Activated CD8-positive, alpha-beta T cell treated with anti-CD3 and anti-CD28 coated beads, Interleukin-2, amount 10 ng/mL, durations not matched to agents 7 days and 5 days (primary cell): ENCODE data around the gene TNFSF15. TPM values are rescaled to one million over a fixed set of nuclear protein-coding genes. Genes with fewer than 3 reads are reported as not detected.

Source experiments
- ATAC-seq: fragments of 150-1000 bp; cut with Tn5 transposase; one replicate; pipeline ENCODE4 v1.10.0; 2021; ENCODE audit warnings: moderate library complexity
- CTCF ChIA-PET: fragments of 350-600 bp; sonication (Branson Sonifier 250); formaldehyde crosslinking; loops from one replicate; lab custom pipeline; 2021; ENCODE audit warnings: antibody characterized with exemption; lab: Charles Lee
- POLR2A ChIA-PET: fragments of 350-600 bp; sonication (Branson Sonifier 250); formaldehyde crosslinking; loops from one replicate; lab custom pipeline; 2021; ENCODE audit warnings: antibody characterized with exemption; lab: Charles Lee
- DNase-seq: peaks from one replicate; pipeline ENCODE4 v3.0.0-alpha.2; 2020
- H3K27ac Mint-ChIP-seq: one replicate; pipeline ENCODE4 v1.8.0; 2021; ENCODE audit warnings: mild to moderate bottlenecking, mixed read lengths
- H3K27me3 Mint-ChIP-seq: one replicate; pipeline ENCODE4 v1.8.0; 2021; ENCODE audit warnings: low read depth, mixed read lengths
- H3K36me3 Mint-ChIP-seq: one replicate; pipeline ENCODE4 v1.8.0; 2021; ENCODE audit warnings: low read depth, mixed read lengths
- H3K4me1 Mint-ChIP-seq: one replicate; pipeline ENCODE4 v1.8.0; 2021; ENCODE audit warnings: low read depth, mixed read lengths
- H3K4me3 Mint-ChIP-seq: one replicate; pipeline ENCODE4 v1.8.0; 2021; ENCODE audit warnings: mild to moderate bottlenecking, mixed read lengths
- H3K9me3 Mint-ChIP-seq: one replicate; pipeline ENCODE4 v1.8.0; 2022; ENCODE audit warnings: mixed read lengths; ENCODE audit not compliant: insufficient read depth
- total RNA-seq, 2 experiments: library from RNA; stranded (reverse); gene quantifications; one replicate each; pipeline ENCODE4 v1.2.3, GENCODE V29; 2021

TNFSF15 gene
- total RNA-seq, 2 experiments from 2014 or later, result 1.1 TPM

DNA sequence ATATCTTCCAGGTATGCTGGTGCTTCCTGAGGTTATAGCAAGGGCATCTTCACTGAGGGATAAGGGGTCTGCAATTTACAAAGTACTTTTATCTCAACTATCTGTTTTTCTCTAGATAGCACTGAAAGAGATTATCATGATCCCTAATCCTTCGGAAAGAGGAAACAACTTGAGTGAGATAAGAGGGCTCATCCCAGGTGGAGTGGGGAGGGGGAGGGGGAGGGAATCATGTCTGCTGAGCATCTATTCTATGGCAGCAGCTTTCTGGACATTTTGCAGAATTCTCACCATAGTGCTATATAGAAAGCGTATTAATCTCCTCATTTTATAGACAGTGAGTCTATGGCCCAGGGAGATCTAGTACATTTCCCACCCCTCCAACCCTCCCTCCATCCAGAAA, 5.9 kb downstream of the TNFSF15 start:
- Mint-ChIP-seq H3K4me3 (no peak overlapping the region), H3K27ac (no peak overlapping the region), H3K9me3 (no peaks in the 10 kb centered on the region), H3K4me1 (peaks cover 8% of the 10 kb centered on the region), H3K36me3 (peaks cover 2% of the 10 kb centered on the region), H3K27me3 (peaks cover 2% of the 10 kb centered on the region)
- DNase-seq (no peak), ATAC-seq (no peak)
- POLR2A ChIA-PET, result no interaction called here
- CTCF ChIA-PET, result no interaction called here

DNA sequence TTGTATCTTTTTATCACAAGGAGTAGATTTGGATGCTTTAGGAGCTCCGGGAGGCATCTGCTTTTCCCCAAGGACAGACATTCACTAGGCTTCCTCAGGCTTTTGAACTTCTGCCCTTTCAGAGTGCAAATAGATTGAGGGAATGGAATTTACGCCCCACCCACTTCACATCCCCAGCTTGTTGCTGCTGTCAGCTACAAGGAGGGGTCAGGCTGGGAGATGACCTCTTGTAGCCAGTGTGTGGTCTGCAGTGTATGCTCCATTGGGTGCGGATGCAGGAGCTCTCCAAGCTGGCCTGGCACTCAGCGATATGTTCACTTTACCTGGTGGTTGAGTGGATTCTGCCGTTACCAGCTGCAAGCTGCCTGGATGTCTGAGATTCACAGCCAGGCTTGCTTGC, 6.4 kb downstream of the TNFSF15 start:
- DNase-seq (no peak), ATAC-seq (no peak)
- POLR2A ChIA-PET, result no interaction called here
- peaks cover 4% of the 10 kb centered on the region for H3K4me1 Mint-ChIP-seq
- H3K4me3 Mint-ChIP-seq, result no peak overlapping the region
- H3K9me3 Mint-ChIP-seq, result no peaks in the 10 kb centered on the region
- H3K36me3 Mint-ChIP-seq, result peaks cover 2% of the 10 kb centered on the region
- CTCF ChIA-PET, result no interaction called here
- no peak overlapping the region for H3K27ac Mint-ChIP-seq
- peaks cover 2% of the 10 kb centered on the region for H3K27me3 Mint-ChIP-seq

DNA sequence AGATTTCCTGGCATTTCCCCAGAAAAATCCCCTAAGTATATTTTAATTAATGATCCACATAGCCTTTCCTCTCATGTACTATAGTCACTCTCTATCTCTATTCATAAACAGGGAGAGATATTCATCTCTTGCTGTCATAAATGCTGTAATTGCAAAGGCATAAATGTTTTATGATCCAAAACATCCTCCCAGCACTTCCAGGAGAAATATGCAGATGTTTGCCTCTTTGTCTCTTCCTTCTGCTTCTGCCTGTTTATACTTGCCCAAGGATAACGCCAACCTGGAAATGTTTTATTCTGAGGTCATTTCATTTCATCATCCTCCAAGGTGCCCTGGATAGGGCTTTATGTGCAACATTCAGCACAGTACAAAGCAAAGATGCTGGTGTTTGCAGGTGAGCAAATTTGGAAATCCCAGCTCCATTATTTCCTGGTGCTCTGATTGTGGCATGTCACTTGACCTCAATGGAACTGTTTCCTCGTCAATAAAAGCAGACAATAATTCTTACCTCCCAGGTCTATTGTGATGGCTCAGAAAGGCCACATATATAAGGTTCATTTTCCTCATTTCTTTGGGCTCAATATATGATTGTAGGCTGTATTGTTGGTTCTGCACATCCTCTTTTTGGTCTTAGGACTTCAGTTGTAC, 6.9 kb downstream of the TNFSF15 start:
- POLR2A ChIA-PET, result no interaction called here
- H3K9me3 Mint-ChIP-seq, result no peaks in the 10 kb centered on the region
- H3K27me3 Mint-ChIP-seq, result peaks cover 2% of the 10 kb centered on the region
- peaks cover 2% of the 10 kb centered on the region for H3K36me3 Mint-ChIP-seq
- H3K27ac Mint-ChIP-seq, result no peak overlapping the region
- DNase-seq (no peak), ATAC-seq (no peak)
- peaks cover 3% of the 10 kb centered on the region for H3K4me1 Mint-ChIP-seq
- CTCF ChIA-PET, result interaction anchor here (0.6 to 1.0 kb wide), 2 partner anchors 107 to 132 kb away, joined by 3 read pairs; no protein-coding TSS in a partner anchor
- H3K4me3 Mint-ChIP-seq, result no peak overlapping the region

DNA sequence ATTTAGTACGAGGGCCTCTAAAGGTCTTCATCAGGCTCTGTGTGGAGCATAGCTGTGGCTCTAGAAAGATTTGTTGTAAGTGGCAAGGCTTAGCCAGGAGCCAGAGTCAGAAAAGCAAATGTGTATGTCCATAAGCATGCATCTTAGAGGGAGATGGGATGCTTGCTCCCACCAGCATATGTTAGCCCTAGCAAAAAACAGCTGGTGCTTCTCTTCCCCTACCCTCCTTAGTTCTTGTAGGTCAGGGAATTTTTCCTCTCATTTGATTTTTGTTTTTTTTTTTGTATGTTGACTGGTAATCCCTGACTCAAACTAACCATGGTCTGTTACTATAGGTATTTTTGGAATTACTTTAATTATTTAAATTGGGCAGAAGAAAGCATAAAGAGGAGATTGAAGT, 7.7 kb downstream of the TNFSF15 start:
- ATAC-seq, result no peak
- ChIA-PET POLR2A (no interaction called here), CTCF (interaction anchor here (1.0 kb wide), 1 partner anchor 132 kb away, joined by 3 read pairs; no protein-coding TSS in a partner anchor)
- Mint-ChIP-seq H3K4me3 (no peak overlapping the region), H3K27me3 (peaks cover 2% of the 10 kb centered on the region), H3K4me1 (no peaks in the 10 kb centered on the region), H3K27ac (no peak overlapping the region), H3K36me3 (peaks cover 2% of the 10 kb centered on the region), H3K9me3 (no peaks in the 10 kb centered on the region)
- DNase-seq, result no peak

DNA sequence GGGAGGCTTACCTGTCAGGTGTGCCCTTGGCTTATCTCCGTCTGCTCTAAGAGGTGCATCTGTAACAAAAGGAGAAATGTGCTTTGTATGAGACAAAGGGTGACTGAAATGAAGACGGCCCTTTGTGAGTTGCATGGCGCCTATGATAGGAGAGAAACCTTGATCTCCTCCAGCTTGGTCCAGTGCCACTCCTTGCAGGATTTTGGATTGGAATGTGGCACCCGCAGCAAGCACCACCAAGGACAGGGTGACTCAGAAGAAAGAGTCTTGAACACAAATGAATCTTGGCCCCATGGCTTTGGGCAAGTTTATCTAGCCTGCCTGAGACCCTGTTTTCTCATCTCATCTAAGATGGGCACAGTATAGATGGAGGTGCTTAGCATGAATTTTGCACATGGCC, 13.4 kb downstream of the TNFSF15 start:
- CTCF ChIA-PET, result no interaction called here
- POLR2A ChIA-PET, result no interaction called here
- no peak for ATAC-seq

DNA sequence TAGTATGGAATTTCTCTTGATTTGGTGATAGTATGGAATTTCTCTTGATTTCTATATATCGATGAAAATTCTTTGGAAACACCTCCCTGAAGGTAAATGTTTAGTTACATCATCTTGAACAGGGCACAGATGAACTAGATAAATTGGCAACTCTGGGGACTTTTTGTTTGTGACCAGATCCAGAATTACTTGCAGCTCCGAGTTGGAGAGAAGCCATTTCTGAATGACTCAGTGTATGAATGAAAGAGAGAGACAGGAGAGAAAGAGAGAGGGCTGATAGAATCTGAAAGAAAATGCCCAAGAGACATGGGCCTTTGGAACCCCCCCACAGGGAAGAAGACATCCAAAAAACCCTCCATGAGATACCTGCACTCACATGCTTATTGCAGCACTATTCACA, 14.1 kb downstream of the TNFSF15 start:
- ATAC-seq (no peak), DNase-seq (no peak)
- Mint-ChIP-seq H3K4me1 (no peaks in the 10 kb centered on the region), H3K4me3 (no peak overlapping the region), H3K9me3 (peaks cover 5% of the 10 kb centered on the region), H3K36me3 (peaks cover 16% of the 10 kb centered on the region), H3K27me3 (peaks cover 2% of the 10 kb centered on the region), H3K27ac (no peak overlapping the region)
- CTCF ChIA-PET, result no interaction called here
- POLR2A ChIA-PET, result no interaction called here

More for the DNA sequence above, 13.4 kb downstream of the TNFSF15 start:
- Mint-ChIP-seq H3K36me3 (peaks cover 16% of the 10 kb centered on the region), H3K4me1 (no peaks in the 10 kb centered on the region), H3K9me3 (peaks cover 5% of the 10 kb centered on the region), H3K27ac (no peak overlapping the region), H3K4me3 (no peak overlapping the region), H3K27me3 (peaks cover 2% of the 10 kb centered on the region)
- DNase-seq, result no peak

DNA sequence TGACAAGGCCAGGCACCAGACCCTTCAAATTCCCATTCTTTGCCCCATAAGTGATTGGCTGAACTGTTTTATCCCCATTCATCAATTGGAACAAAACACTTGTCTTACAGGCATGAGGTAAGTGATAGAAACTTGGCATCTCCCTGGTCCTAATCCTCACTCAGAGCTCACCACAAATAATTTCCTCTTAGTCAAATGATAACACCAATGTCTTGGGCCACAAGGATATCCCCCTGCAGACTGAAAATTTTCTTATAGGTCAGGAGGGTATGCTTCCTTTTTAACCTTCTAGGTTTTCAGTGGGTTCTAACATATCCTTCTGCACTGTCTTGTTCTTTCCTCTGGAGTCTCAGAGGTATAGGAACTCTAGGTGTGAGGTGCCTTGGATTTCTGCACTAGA, 14.5 kb downstream of the TNFSF15 start:
- no peak for ATAC-seq
- Mint-ChIP-seq H3K4me1 (no peaks in the 10 kb centered on the region), H3K4me3 (no peak overlapping the region), H3K36me3 (peaks cover 16% of the 10 kb centered on the region), H3K9me3 (peaks cover 5% of the 10 kb centered on the region), H3K27me3 (peaks cover 2% of the 10 kb centered on the region), H3K27ac (no peak overlapping the region)
- no peak for DNase-seq
- ChIA-PET POLR2A (no interaction called here), CTCF (interaction anchor here (1.3 kb wide), 1 partner anchor 110 kb away, joined by 3 read pairs; no protein-coding TSS in a partner anchor)

DNA sequence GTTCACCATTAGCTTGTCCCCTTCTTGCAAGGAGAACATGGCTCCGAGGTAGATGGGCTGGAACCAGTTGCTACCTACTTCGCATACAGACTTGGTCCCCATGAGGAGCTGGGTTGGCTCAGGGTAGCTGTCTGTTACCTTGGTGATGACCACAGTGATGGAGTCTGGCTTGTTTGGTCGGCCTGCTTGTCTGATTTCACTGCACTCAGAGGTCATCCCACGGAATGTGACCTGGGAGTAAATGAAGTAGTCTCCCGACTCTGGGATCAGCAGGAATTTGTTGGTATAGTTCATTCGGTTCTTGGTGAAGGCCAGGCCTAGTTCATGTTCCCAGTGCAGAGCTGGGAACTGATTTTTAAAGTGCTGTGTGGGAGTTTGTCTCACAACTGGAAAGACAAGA, 15.3 kb downstream of the TNFSF15 start:
- no peak for ATAC-seq
- POLR2A ChIA-PET, result no interaction called here
- peaks cover 16% of the 10 kb centered on the region for H3K36me3 Mint-ChIP-seq

DNA sequence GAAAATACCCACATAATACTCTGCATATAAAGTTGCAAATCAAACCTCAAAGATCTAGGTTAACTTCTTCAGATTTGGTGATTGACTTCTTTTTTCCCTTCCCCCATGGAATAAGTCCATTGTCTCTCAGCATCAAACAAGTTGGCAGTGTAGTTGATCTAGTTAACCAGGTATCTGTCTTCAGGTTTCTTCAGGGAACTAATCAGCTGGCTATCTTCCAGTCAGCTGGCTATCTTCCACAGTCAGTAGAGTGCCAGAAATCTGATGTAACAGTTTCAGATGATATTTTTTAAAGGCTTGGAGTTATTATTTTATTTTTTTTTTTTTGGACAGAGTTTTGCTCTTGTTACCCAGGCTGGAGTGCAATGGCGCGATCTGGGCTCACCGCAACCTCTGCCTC, 16.8 kb downstream of the TNFSF15 start:
- Mint-ChIP-seq H3K4me3 (no peak overlapping the region), H3K9me3 (peaks cover 10% of the 10 kb centered on the region), H3K36me3 (peaks cover 15% of the 10 kb centered on the region), H3K27ac (no peak overlapping the region), H3K4me1 (no peaks in the 10 kb centered on the region), H3K27me3 (peaks cover 11% of the 10 kb centered on the region)
- ChIA-PET POLR2A (no interaction called here), CTCF (no interaction called here)
- ATAC-seq, result no peak
- DNase-seq, result no peak

More for the DNA sequence above, 15.3 kb downstream of the TNFSF15 start:
- CTCF ChIA-PET, result interaction anchor here (1.3 kb wide), 1 partner anchor 110 kb away, joined by 3 read pairs; no protein-coding TSS in a partner anchor
- Mint-ChIP-seq H3K27ac (no peak overlapping the region), H3K4me3 (no peak overlapping the region), H3K27me3 (peaks cover 5% of the 10 kb centered on the region), H3K4me1 (no peaks in the 10 kb centered on the region), H3K9me3 (peaks cover 5% of the 10 kb centered on the region)
- no peak for DNase-seq

DNA sequence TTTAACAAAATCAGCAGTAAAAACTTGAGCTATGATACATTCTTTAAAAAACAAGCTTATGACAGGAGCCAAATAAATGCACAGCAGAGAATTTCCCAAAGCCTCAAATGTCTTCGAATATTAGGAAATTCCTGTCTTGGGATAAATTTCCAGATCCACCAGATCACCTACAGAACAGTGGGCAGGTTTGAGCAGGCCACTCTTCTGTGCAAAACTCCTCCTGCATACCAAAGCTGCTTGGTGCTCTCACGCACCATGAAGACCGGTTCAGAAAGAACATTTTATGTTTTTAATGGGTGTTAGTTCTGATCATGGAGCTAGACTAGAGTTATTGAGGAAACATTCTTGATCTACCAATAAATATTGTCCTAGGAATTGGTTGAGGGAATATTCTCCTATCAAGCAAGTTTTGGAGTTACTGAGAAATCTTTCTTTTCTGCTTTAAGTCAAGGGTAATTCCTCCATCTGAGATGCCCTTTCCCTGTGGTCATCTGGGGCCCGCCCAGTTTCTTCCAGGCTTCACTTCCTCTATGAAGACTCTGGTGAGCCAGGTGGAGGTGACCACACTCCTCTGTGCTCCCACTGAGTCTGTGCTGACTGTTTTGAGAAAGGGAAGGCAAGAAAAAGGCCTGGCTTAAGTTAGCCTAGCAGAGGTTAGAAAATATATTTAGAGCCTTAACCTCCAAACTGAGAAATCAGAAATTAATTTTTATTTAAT, 17.9 kb downstream of the TNFSF15 start:
- H3K36me3 Mint-ChIP-seq, result peaks cover 15% of the 10 kb centered on the region

DNA sequence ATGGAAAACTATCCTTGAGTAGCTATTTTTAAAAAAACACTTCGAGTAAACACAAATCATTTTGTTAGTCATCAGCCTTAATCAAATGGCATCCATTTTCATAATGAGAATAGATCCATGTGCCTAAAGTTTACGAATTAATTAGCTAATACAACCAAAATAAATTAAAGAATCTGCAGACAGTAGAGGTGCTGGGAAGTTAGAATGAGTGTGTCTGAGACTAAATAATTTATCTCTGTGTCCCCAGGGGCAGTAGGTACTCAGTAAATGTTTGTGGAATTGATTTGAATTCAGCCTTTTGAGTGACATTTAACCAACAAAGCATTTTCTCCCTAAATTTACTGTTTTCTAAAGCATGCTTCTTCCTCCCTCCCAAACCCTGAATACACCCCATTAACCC, 18.6 kb downstream of the TNFSF15 start:
- no peak overlapping the region for H3K4me3 Mint-ChIP-seq
- DNase-seq (no peak), ATAC-seq (no peak)
- ChIA-PET POLR2A (no interaction called here), CTCF (no interaction called here)
- H3K36me3 Mint-ChIP-seq, result peaks cover 15% of the 10 kb centered on the region
- peaks cover 10% of the 10 kb centered on the region for H3K9me3 Mint-ChIP-seq
- no peaks in the 10 kb centered on the region for H3K4me1 Mint-ChIP-seq
- no peak overlapping the region for H3K27ac Mint-ChIP-seq
- H3K27me3 Mint-ChIP-seq, result peaks cover 13% of the 10 kb centered on the region

More for the DNA sequence above, 17.9 kb downstream of the TNFSF15 start:
- Mint-ChIP-seq H3K4me3 (no peak overlapping the region), H3K9me3 (peaks cover 10% of the 10 kb centered on the region), H3K4me1 (no peaks in the 10 kb centered on the region), H3K27me3 (peaks cover 13% of the 10 kb centered on the region), H3K27ac (no peak overlapping the region)
- ChIA-PET CTCF (no interaction called here), POLR2A (no interaction called here)
- DNase-seq (no peak), ATAC-seq (no peak)

DNA sequence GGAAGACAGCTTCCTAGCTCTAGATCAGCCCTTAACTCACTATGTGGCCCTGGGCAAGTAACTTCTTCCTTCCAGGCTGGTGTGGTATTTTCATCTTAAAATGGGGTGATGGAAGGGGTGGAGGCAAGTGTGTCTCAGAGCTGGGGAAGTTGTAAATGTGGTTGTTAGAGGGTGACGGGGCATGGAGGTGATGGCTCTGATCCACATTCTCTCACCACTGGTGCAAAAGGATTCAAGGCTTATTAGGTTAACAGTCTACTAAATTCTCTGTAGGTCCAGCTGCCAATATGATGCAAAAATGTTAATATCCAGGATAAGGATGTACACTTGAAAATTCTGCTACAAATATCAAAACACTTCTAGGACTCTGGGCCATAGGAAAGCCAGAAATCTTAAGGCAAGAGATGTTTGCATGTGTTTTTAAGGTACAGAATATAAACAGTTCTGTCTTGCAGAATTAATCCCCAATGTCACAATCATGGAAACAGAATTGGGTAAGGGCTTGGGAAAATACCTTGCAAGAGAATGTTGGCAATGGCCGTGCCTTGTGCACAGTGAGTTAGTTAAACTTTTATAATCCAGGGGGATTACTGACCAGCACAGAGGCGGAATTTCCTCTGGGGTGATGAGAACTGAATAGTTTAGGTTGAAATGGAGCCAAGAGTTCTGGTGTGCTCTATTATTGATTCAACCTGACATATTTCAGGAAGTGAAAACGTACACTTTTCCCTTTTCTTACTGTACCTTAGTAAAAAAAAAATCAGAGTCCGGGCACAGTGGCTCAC, 19.8 kb downstream of the TNFSF15 start:
- H3K27ac Mint-ChIP-seq, result no peak overlapping the region
- POLR2A ChIA-PET, result no interaction called here
- H3K36me3 Mint-ChIP-seq, result peaks cover 11% of the 10 kb centered on the region
- H3K27me3 Mint-ChIP-seq, result peaks cover 11% of the 10 kb centered on the region
- H3K4me1 Mint-ChIP-seq, result no peaks in the 10 kb centered on the region
- peaks cover 4% of the 10 kb centered on the region for H3K9me3 Mint-ChIP-seq
- CTCF ChIA-PET, result no interaction called here
- no peak for DNase-seq
- H3K4me3 Mint-ChIP-seq, result no peak overlapping the region
- no peak for ATAC-seq
